HAP-1 (cell line): ENCODE results near the gene MAN1C1.
A peak's percentile ranks its signal among the peaks of the same experiment; 100 is the strongest.

ENCODE experiments used
- DNase-seq, 2 experiments: peaks; one replicate each; pipeline ENCODE4 v3.0.0-alpha.2; 2016 to 2020; ENCODE audit warnings: low spot score in 2 of 2
- H3K27me3 ChIP-seq: fragments of 250-450 bp; sonication (Bioruptor Pico); 2 replicates; pipeline ENCODE4 v1.5.1; 2020; ENCODE audit warnings: low read depth, mild to moderate bottlenecking, moderate library complexity
- H3K36me3 ChIP-seq: fragments of 250-450 bp; sonication (Bioruptor Pico); replicated peaks from 2 replicates; pipeline ENCODE4 v1.5.1; 2020; ENCODE audit warnings: mild to moderate bottlenecking
- H3K4me1 ChIP-seq: fragments of 250-450 bp; sonication (Bioruptor Pico); 2 replicates; pipeline ENCODE4 v1.5.1; 2020; ENCODE audit warnings: mild to moderate bottlenecking
- H3K4me3 ChIP-seq: fragments of 250-450 bp; sonication (Bioruptor Pico); 2 replicates; pipeline ENCODE4 v1.5.1; 2020; ENCODE audit warnings: mild to moderate bottlenecking, moderate library complexity
- H3K9me3 ChIP-seq: fragments of 250-450 bp; sonication (Bioruptor Pico); 2 replicates; pipeline ENCODE4 v1.5.1; 2020; ENCODE audit warnings: mild to moderate bottlenecking, moderate library complexity
- in situ Hi-C: fragments of 300-500 bp; cut with MboI; formaldehyde crosslinking; loops from 3 replicates; pipeline ENCODE4 v1.14.3; 2020; ENCODE audit warnings: low sequenced_read_pairs, inconsistent platforms, mixed read lengths

Gene MAN1C1

DNA sequence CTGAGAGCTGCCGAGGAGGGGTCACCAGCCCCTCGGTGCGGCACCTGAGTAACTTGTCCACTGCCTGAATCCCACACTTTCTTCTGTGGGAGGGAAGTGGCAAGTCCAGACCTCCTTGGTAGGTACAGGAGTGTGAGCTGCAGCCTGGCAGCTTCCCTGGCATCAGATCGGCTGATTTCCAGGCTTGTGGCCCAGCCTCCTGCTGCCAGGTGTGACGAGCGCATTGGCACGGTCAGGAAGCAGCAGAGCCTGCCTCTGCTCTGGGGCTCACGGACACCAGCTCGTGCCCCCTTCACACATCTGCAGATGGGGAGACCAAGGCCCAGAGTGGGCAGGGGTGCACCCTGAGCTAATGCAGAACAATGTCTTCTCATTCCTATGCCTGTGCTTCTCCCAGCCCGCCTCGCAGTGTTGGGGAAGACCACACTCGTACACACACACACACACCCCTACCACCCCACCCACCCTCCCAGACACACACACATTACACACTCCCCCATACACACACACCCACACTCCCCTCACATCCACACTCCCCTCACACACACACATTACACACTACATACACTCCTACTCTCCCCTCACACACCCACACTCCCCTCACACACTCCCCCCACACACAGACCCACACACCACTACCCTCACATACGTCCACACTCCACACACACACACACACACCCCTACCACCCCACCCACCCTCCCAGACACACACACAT is 150.3 kb downstream of the MAN1C1 start:
- DNase-seq: no peak
- in situ Hi-C loops: no loop called here
- peaks cover 13% of the 10 kb centered on the region for H3K4me1 ChIP-seq
- no peaks in the 10 kb centered on the region for H3K27me3 ChIP-seq
- H3K4me3 ChIP-seq: no peak overlapping the region
- H3K36me3 ChIP-seq: no peaks in the 10 kb centered on the region
- H3K9me3 ChIP-seq: no peaks in the 10 kb centered on the region

DNA sequence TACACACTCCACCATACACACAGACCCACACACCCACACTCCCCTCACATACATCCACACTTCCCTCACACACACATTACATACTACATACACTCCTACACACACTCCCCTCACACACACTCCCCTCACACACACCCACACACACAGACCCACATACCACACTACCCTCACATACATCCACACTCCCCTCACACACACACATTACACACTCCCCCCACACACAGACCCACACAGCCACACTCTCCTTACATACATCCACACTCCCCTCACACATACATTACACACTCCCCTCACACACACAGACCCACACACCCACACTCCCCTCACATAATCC is 150.8 kb downstream of the MAN1C1 start:
- no peaks in the 10 kb centered on the region for H3K27me3 ChIP-seq
- no peaks in the 10 kb centered on the region for H3K9me3 ChIP-seq
- in situ Hi-C loops: no loop called here
- no peaks in the 10 kb centered on the region for H3K36me3 ChIP-seq
- H3K4me1 ChIP-seq: peaks cover 14% of the 10 kb centered on the region
- DNase-seq: no peak
- no peak overlapping the region for H3K4me3 ChIP-seq

DNA sequence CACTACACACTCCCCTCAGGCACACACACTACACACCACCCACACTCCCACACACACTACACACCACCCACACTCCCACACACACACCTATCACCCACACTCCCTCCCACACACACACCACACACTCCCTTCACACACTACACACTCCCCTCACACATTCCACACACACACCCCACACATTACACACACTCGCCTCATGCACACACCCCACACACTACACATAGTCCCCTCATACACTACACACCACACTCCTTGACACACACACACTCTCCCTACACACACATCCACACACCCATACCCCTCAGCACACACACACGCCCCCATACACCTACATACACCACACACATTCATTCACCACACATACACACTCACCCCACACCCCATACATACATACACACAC is 152.4 kb downstream of the MAN1C1 start:
- no peak overlapping the region for H3K4me3 ChIP-seq
- DNase-seq: no peak
- peaks cover 14% of the 10 kb centered on the region for H3K4me1 ChIP-seq
- no peaks in the 10 kb centered on the region for H3K36me3 ChIP-seq
- H3K27me3 ChIP-seq: no peaks in the 10 kb centered on the region
- H3K9me3 ChIP-seq: no peaks in the 10 kb centered on the region
- in situ Hi-C loops: no loop called here

DNA sequence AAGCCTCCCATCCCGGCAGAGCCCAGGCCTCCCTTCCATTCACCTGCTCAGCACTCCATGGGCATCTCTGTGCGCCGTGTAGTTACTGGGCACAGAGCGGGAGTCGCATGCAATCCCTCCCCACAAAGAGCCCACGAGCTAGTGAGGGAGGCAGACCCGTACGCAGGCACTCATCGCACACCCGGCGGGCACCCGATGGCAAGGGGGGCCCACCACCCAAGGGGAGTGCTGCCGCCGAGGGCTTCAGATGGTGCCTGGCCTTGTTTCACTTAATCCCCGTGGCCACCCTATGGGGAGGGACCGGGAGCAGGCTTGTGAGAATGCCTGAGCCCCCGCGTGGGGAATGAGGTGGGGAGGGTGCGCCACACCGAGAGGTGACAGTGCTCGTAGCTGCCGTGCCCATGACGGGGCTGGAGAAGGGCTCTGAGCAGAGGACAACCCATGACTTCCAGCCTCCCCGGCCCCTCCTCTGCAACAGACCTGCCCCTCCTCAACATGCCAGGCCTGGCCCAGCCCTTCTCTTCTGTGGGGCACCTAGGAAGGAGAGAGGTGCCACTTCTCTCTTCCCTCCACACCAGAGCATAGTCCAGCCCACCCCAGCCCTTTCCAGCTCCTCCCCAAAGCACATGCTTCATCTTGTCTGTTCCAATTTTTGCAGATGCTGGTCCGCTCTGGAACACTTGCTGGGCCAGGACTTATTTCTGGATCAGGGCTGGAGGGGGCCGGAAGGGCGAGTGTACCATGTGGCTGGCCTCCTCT is 153.2 kb downstream of the MAN1C1 start:
- in situ Hi-C loops: no loop called here
- Histone ChIP-seq H3K9me3 (no peaks in the 10 kb centered on the region), H3K4me1 (peaks cover 14% of the 10 kb centered on the region), H3K27me3 (no peaks in the 10 kb centered on the region), H3K4me3 (no peak overlapping the region), H3K36me3 (no peaks in the 10 kb centered on the region)
- DNase-seq: no peak

DNA sequence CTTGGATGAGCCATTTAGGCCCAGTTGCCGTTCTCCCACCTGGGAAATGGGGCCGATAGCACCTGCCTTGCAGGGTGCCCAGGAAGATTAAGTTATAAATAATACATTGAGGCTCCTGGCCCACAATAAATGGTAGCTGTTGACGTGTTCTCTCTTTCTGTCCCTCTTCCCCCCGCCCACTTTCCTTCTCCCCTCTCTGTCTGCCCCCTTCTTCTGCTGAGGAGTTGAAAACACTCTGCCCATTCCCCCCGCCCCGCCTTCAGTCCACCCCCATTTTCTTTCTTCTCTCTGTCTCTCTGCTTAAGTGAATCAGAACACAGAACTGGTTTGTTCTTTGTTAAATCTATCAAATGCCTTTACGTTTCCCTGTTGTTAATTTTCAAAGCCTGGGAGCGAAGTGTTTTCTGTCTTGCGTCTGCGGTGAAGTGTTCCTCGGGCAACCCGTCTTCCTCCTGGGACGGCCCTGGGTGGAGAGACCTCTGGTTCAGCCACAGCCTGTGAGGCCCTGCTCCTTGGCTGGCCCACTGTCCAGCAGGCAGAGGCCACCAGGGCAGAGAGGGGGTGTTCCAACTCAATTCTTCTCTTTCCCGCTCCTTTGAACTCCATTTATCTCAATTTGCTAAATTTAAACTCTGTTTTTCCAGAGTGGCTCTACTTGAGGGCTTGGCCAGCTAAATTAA is 154.1 kb downstream of the MAN1C1 start:
- Histone ChIP-seq H3K36me3 (no peaks in the 10 kb centered on the region), H3K4me1 (peaks cover 14% of the 10 kb centered on the region), H3K4me3 (no peak overlapping the region), H3K27me3 (no peaks in the 10 kb centered on the region), H3K9me3 (no peaks in the 10 kb centered on the region)
- peak in 1 of 2 experiments; percentile 29 for DNase-seq
- in situ Hi-C loops: no loop called here

GRCh38 chr1:25771221-25772114 is 154.9 kb downstream of the MAN1C1 start:
- Histone ChIP-seq H3K27me3 (no peaks in the 10 kb centered on the region), H3K9me3 (no peaks in the 10 kb centered on the region), H3K4me3 (no peak overlapping the region), H3K4me1 (peaks cover 14% of the 10 kb centered on the region), H3K36me3 (no peaks in the 10 kb centered on the region)
- peak; percentile 79 for DNase-seq
- in situ Hi-C loops: no loop called here

GRCh38 chr1:25772164-25772563 is 155.6 kb downstream of the MAN1C1 start:
- H3K9me3 ChIP-seq: no peaks in the 10 kb centered on the region
- H3K4me3 ChIP-seq: no peak overlapping the region
- no peak for DNase-seq
- in situ Hi-C loops: no loop called here
- H3K4me1 ChIP-seq: peaks cover 14% of the 10 kb centered on the region
- no peaks in the 10 kb centered on the region for H3K36me3 ChIP-seq
- no peaks in the 10 kb centered on the region for H3K27me3 ChIP-seq

- no peak overlapping the region for H3K4me3 ChIP-seq
- no peaks in the 10 kb centered on the region for H3K9me3 ChIP-seq
- no peaks in the 10 kb centered on the region for H3K27me3 ChIP-seq
- H3K4me1 ChIP-seq: peaks cover 14% of the 10 kb centered on the region
- no peak for DNase-seq
- H3K36me3 ChIP-seq: no peaks in the 10 kb centered on the region
- in situ Hi-C loops: no loop called here
Measured at GRCh38 chr1:25772692-25773245, 156.2 kb downstream of the MAN1C1 start.

- H3K4me3 ChIP-seq: no peak overlapping the region
- no peaks in the 10 kb centered on the region for H3K27me3 ChIP-seq
- H3K4me1 ChIP-seq: peaks cover 14% of the 10 kb centered on the region
- in situ Hi-C loops: no loop called here
- H3K36me3 ChIP-seq: no peaks in the 10 kb centered on the region
- peak in 1 of 2 experiments; percentile 45 for DNase-seq
- no peaks in the 10 kb centered on the region for H3K9me3 ChIP-seq
Measured at GRCh38 chr1:25773441-25774125, 157.0 kb downstream of the MAN1C1 start.

- H3K9me3 ChIP-seq: no peaks in the 10 kb centered on the region
- in situ Hi-C loops: no loop called here
- no peak for DNase-seq
- H3K4me3 ChIP-seq: no peak overlapping the region
- H3K27me3 ChIP-seq: no peaks in the 10 kb centered on the region
- no peaks in the 10 kb centered on the region for H3K36me3 ChIP-seq
- peaks cover 14% of the 10 kb centered on the region for H3K4me1 ChIP-seq
Measured at GRCh38 chr1:25774206-25774803, 157.7 kb downstream of the MAN1C1 start.

DNA sequence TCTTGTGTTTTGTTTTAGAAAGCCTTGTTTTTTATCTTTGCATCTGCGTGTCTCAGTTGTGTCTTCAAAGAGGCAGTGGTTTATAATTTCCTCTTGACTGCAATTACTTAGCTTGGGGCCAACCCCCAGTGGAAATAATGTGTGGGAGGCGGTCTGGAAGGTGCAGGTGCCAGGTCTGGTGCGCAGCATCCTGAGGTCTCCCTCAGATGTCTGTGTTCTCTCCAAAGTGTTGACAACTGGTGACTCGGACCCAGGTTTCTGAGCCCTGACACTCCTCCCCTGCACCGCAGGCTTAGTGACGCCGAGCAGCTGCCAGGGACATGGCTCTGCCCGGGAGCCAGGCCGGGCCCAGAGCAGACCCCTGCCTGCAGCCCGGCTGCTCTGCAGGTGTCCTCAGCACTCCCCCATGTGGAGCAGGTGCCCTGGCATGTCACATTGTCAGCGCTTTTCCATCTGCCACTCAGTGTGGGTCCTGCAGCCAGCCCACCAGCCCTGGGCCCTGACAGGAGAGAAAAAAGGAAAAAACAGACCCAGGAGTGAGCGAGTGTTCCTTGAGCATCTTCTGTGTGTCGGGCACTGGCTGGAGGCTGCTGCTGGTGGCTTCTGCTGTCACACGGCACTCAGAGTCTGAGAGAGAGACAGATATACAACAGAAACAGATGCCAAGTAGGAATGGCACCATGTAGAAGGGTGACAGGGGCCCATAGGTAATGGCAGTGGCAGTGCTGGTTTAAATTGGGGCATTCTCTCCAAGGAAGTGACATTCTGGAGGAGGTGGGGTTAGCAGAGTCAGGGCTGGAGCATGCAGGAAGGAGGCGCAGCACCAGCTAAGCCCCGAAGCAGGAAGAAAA is 158.6 kb downstream of the MAN1C1 start:
- no peaks in the 10 kb centered on the region for H3K36me3 ChIP-seq
- no peaks in the 10 kb centered on the region for H3K27me3 ChIP-seq
- H3K4me3 ChIP-seq: no peak overlapping the region
- no peak for DNase-seq
- in situ Hi-C loops: no loop called here
- peaks cover 22% of the 10 kb centered on the region for H3K4me1 ChIP-seq
- H3K9me3 ChIP-seq: no peaks in the 10 kb centered on the region

GRCh38 chr1:25779388-25779787 is 162.8 kb downstream of the MAN1C1 start:
- H3K4me1 ChIP-seq: peaks cover 14% of the 10 kb centered on the region
- in situ Hi-C loops: no loop called here
- no peaks in the 10 kb centered on the region for H3K27me3 ChIP-seq
- H3K36me3 ChIP-seq: no peaks in the 10 kb centered on the region
- no peaks in the 10 kb centered on the region for H3K9me3 ChIP-seq
- H3K4me3 ChIP-seq: no peak overlapping the region
- DNase-seq: no peak
